ENCODE data around the gene MRPS22.

MRPS22 gene

GRCh38 chr3:139320551-139321309 lies 23.1 kb upstream of the MRPS22 start:
- TF ChIP-seq CTCF (IDR thresholded peaks at IDR 0.05; ENCODE audit: low read depth, low read length, missing control alignments), result no peak
- no peak overlapping the region for H3K4me3 ChIP-seq (ENCODE audit: low read depth, low read length)
- DNase-seq (ENCODE audit: low read depth), result no peak
- in situ Hi-C loops (cut with HindIII; ENCODE audit: low sequenced_read_pairs), result no loop called here

GRCh38 chr3:139322346-139322745 lies 21.5 kb upstream of the MRPS22 start:
- no peak for DNase-seq (ENCODE audit: low read depth)
- in situ Hi-C loops (cut with HindIII; ENCODE audit: low sequenced_read_pairs), result no loop called here
- no peak overlapping the region for H3K4me3 ChIP-seq (ENCODE audit: low read depth, low read length)
- TF ChIP-seq CTCF (IDR thresholded peaks at IDR 0.05; ENCODE audit: low read depth, low read length, missing control alignments), result no peak

GRCh38 chr3:139323146-139323545 lies 20.7 kb upstream of the MRPS22 start:
- no peak for TF ChIP-seq CTCF (IDR thresholded peaks at IDR 0.05; ENCODE audit: low read depth, low read length, missing control alignments)
- H3K4me3 ChIP-seq (ENCODE audit: low read depth, low read length), result no peak overlapping the region
- no peak for DNase-seq (ENCODE audit: low read depth)
- in situ Hi-C loops (cut with HindIII; ENCODE audit: low sequenced_read_pairs), result no loop called here

- in situ Hi-C loops (cut with HindIII; ENCODE audit: low sequenced_read_pairs), result no loop called here
- no peak overlapping the region for H3K4me3 ChIP-seq (ENCODE audit: low read depth, low read length)
- no peak for TF ChIP-seq CTCF (IDR thresholded peaks at IDR 0.05; ENCODE audit: low read depth, low read length, missing control alignments)
- DNase-seq (ENCODE audit: low read depth), result no peak
These were observed 19.4 kb upstream of the MRPS22 start for GRCh38 chr3:139324456-139324855.

GRCh38 chr3:139325551-139325950 lies 18.3 kb upstream of the MRPS22 start:
- in situ Hi-C loops (cut with HindIII; ENCODE audit: low sequenced_read_pairs), result no loop called here
- TF ChIP-seq CTCF (IDR thresholded peaks at IDR 0.05; ENCODE audit: low read depth, low read length, missing control alignments), result no peak
- no peak for DNase-seq (ENCODE audit: low read depth)

GRCh38 chr3:139326131-139326530 lies 17.7 kb upstream of the MRPS22 start:
- no peak for DNase-seq (ENCODE audit: low read depth)
- TF ChIP-seq CTCF (IDR thresholded peaks at IDR 0.05; ENCODE audit: low read depth, low read length, missing control alignments), result no peak
- H3K4me3 ChIP-seq (ENCODE audit: low read depth, low read length), result no peak overlapping the region
- in situ Hi-C loops (cut with HindIII; ENCODE audit: low sequenced_read_pairs), result no loop called here

More at GRCh38 chr3:139325551-139325950, 18.3 kb upstream of the MRPS22 start:
- H3K4me3 ChIP-seq (ENCODE audit: low read depth, low read length), result no peak overlapping the region
